GM21619 (cell line): ENCODE data around the gene HYI.
"Not testable (repeated sequence)": the region's sequence is repeated elsewhere in the genome, so short reads cannot be mapped to it uniquely, and the experiment has no call there.

Experiments
- ATAC-seq: cut with Tn5 transposase; IDR thresholded peaks from one replicate; pipeline ENCODE4 v1.9.1; 2021; ENCODE audit not compliant: unreplicated experiment

HYI gene, protein sequence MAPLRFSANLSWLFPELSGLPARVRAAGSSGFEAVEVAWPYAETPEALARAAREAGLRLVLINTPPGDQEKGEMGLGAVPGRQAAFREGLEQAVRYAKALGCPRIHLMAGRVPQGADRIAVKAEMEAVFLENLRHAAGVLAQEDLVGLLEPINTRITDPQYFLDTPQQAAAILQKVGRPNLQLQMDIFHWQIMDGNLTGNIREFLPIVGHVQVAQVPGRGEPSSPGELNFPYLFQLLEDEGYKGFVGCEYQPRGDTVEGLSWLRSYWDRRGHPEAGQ

DNA sequence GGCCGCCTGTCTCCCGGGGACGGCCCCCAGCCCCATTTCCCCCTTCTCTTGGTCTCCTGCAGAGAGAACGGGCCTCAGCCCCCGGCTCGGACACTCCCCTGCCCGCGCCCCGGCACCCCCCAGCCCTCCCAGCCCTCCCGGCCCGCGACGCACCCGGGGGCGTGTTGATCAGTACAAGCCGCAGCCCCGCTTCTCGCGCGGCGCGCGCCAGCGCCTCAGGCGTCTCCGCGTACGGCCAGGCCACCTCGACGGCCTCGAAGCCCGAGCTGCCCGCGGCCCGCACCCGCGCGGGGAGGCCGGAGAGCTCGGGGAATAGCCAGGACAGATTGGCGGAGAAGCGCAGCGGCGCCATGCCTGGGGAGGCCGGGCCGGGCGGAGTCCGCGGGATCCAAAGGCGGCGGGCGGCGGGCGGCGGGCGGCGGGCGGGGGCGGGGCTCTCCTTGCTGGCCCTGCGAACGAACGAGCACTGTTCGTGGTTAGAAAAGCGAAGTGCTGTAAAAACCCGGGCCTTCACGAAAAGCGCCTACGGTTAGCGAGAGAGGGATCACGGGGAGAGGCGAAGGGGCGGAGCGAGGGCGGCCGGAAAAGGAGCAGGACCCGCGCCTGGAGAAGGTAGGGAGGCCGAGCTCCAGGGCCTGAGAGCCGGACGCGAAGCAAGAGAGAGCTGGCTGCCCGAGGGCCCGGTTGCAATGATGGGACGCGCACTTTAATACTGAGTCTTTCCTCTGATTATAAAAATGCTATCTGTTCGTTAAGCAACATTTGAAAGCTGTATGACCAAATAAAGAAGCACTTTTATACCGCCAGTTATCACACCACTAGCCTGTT is at the start of gene HYI:
Gene HYI, minus strand, starts transcription at position 490 of the 828 bp plus-strand sequence. Its CDS starts 138 bp downstream, at position 352.
- no peak for ATAC-seq

DNA sequence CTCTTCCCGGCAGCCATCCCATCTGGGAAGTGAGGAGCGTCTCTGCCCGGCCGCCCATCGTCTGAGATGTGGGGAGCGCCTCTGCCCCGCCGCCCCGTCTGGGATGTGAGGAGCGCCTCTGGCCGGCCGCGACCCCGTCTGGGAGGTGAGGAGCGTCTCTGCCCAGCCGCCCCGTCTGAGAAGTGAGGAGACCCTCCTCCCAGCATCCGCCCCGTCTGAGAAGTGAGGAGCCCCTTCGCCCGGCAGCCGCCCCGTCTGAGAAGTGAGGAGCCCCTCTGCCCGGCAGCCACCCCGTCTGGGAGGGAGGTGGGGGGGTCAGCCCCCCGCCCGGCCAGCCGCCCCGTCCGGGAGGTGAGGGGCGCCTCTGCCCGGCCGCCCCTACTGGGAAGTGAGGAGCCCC is 48.1 kb upstream of the HYI start:
- ATAC-seq = not testable (repeated sequence)

DNA sequence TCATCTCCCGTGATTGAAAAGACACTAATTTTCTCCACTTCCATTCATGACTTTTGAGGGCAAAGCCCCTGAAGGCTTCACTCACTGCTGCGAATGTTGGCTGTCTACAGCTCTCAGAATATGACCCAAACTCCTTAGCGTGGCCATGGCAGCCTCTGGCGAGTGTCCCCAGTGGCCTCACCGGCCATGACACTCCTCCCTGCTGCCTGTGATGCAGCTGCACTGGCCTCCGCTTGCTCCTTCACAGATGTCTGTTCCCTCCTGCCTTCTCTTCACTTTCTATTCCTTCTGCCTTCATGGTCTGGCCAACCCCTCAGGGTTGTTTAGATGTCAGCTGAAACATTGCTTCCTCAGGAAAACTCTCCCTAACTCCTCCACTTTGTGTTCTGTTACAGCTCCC is 46.2 kb upstream of the HYI start:
- ATAC-seq = no peak

DNA sequence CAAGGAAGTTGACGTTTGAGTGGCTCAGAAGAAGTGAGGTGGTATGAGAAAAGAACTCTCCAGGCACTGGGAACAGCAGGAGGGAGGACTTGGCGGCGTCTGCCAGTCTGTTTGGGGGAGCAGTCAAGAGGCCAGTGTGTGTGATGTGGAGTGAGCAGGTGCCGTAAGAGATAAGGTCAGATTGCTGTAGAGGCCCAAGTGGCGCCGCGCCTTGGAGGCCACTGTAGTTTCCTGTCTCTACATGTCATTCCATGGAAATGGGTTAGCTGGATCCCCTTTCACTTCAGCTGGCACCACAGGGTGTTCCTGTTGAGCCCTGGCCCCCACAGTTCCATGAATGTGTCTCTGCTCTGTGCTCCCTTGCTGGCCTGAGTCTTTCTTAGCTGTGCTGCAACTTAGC is 41.5 kb upstream of the HYI start:
- ATAC-seq = no peak

DNA sequence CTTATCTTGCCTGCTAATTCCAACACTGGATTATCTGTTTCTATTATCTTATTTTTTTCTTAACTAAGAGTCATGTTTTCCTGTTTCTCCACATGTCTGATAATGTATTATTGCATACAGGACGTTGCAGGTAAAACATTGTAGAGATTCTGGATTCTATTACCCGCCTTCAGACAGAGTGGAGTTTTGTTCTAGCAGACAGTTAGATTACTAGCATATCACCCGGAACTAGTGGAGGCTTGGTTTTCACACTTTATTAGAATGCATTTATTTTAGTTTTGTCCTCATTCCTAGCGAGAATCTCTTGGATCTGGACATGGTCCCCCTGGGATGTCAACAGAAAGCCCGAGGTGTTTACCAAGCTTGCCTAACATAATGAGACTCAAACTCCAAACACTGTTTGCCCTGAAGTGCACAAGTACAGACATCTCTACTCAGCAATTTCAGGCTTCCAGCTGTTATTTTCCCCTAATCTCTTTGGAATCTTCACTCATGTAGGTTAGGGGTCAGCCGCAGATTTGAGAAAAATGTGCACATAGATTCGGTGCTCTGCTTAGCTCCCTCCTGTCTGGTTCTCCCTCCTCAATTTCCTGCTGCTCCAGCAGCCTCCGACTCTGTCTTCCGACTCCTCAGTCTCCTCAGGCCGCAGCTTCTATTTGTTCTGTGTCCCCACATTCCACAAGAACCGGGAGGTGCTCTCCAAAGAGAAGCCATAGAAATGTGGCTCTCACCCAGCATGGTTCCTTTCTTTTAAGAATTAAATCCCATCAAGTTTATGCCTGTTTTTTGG is 40.1 kb upstream of the HYI start:
- no peak for ATAC-seq

DNA sequence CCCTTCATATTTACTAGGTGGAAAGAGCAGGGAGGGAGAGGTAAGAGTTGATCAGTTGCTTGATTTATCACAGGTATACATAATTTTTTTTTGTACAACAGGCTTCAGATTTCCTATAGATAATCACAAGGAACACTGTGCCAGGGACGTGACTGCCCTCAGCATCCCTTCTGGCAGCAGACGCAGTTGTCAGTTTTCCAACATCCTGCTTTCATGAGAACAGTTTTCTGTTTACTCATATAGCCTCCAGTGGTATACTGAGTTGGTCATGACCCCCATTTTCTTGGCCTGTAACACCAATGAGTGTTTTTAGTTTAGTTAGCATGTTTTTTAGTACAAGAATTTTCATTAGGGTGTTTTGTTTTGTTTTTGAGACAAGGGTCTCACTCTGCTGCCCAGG is 39.1 kb upstream of the HYI start:
- ATAC-seq = no peak

DNA sequence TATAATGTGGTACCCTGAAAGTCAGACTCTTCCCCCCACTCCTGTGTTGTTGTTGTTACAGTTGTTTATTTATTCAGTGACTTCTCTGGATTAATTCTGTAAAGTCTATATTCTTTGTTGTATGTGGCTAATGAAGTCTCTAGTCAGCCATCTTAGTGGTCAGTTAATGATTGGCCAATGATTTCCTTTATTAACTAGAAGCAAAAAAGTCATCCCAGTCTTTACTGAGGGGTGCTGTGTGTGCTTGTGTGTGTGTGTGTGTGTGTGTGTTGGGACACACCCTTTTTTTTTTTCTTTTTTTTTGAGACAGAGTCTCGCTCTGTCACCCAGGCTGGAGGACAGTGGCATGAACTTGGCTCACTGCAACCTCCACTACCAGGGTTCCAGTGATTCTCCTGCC is 37.3 kb upstream of the HYI start:
- ATAC-seq = no peak

DNA sequence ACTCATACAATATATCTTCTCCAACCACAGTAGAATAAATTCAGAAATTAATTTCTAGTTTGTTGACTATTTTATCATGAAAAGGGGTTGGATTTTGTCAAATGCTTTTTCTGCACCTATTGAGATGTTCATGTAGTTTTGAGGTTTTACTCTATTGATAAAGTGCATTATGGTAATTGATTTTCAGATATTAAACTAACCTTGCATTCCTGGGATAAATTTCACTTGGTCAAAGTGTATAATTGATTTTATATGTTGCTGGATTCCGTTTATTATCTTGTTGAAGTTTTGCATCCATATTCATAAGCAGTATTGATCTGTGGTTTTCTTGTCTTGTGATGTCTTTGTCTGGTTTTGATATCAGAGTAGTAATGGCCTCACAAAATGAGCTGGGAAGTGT is 34.4 kb upstream of the HYI start:
- ATAC-seq = no peak

DNA sequence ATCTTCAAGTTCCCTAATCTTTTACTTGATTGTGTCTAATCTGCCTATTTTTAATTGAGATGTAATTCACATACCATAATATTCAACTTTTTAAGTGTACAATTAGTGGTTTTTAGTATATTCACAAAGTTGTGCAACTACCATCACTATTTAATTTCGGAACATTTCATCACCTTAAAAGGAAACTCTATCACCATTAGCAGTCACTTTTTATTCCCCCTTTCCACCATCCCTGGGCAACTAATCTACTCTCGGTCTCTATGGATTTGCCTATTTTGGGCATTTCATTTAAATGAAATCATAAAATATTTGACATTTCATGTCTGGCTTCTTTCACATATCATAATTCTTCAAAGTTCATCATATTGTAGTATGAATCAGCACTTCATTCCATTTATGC is 30.6 kb upstream of the HYI start:
- no peak for ATAC-seq

DNA sequence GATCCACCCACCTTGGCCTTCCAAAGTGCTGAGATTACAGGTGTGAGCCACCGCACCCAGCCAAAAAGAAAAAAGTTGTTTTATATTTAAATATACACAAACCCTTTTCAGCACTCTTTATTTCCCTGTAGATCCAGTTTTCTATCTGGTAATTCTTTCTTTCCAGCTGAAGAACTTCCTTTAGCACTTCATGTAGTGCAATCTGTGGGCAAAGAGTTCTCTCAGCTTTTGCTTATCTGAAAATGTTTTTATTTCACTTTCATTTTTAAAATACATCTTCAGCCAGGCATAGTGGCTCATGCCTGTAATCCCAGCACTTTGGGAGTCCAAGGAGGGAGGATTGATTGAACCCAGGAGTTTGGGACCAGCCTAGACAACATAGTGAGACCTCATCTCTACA is 28.5 kb upstream of the HYI start:
- no peak for ATAC-seq

DNA sequence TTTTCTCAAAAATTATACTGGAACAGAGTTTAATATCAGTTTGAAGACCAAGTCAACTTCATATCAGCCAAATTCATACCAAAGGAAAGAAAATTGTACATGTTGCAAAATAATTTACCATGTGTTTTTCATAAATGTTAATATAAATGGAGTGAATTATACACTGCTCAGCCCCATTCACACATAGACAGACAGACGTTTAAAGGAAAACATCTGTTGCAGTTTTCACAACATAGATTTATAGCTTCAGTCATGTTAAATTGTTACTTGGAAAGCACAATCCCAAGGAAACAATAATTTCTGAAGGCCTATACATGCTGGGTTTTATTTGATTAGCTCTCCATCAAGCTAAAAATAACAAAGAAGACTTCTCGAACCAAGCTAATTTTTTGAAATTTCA is 27.8 kb upstream of the HYI start:
- ATAC-seq = no peak

DNA sequence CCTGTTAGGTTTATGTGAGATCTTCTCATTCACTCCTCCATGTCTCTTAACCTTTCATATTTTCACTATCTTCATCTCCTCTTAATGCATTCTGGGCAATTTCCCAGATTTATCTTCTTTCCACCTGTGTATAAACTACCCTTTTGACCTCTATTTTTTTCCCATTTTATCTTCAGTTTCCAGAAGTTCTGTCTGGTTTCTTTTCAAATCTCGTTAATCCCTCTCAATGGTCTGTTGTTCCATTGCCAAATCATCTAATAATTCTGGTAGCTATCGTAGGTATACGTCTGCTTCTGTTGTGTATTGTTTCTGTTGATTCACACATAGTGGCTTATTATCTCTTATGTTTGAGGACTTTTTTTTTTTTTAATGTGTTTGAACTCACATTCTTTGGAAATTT is 25.7 kb upstream of the HYI start:
- ATAC-seq = no peak

DNA sequence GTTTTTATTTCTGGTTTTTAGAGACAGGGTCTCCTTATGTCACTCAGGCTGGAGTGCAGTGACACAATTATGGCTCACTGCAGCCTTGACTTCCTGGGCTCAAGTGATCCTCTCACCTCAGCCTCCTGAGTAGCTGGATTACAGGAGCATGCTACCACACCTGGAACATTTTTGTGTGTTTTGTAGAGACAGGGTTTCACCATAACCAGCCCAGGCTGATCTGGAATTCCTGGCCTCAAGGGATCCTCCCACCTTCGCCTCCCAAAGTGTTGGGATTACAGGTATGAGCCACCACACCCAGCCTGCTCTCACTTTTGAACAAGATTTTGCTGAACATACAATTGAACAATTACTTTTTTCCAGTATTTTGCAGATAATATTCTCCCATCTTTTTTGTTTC is 24.0 kb upstream of the HYI start:
- no peak for ATAC-seq

DNA sequence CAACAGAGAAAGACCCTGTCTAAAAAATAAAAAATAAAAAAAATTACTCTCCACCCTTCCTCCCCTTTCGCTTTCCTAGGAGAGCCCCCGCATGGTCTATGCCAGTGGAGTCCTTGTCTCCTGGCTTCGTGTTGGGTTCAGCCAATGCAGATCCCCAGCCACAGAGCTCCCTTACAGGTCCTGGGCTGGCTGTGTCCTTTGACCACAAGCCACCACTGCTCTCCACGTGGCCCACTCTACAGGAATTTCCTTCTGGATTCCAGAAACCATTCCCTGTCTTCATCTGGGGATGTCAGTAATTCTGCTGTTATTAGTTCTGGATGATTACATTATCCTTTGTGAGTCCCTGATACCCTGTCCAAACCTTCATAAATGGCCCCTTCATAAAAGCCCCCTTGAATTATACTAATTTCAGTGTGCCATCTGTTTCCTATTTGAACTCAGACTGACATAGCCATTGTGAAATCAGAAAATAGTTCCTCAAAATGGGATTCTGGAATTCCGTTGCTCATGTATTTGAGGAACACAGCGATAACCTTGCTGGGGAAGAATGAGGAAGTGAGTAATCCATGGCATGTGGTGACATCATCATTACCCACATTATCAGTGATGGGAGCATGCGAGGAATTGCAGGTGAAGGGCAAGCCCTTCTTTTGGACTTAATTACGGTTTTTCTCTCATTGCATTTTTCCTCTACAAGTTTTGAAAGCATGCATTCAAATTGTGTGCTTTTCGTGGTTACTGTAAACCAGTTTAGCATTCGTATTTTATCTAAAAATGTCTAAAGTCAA is 22.1 kb upstream of the HYI start:
- not testable (repeated sequence) for ATAC-seq

DNA sequence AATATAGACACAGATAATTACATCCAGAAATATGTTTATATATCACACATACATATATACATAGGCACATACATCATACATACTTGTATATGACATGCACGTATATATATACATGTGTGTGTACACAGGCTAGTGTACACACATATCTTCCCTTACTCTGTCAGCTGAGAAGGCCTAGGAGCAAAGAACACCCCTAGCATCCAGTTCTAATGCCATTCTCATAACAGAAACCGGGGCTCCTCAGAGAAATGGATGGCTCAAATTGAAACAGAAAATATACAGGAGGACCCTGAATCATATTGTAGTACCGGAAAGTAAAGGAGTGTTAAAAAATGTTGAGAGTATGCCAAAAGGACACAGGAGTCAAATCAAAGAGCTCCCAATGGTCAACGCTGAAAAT is 19.7 kb upstream of the HYI start:
- no peak for ATAC-seq

DNA sequence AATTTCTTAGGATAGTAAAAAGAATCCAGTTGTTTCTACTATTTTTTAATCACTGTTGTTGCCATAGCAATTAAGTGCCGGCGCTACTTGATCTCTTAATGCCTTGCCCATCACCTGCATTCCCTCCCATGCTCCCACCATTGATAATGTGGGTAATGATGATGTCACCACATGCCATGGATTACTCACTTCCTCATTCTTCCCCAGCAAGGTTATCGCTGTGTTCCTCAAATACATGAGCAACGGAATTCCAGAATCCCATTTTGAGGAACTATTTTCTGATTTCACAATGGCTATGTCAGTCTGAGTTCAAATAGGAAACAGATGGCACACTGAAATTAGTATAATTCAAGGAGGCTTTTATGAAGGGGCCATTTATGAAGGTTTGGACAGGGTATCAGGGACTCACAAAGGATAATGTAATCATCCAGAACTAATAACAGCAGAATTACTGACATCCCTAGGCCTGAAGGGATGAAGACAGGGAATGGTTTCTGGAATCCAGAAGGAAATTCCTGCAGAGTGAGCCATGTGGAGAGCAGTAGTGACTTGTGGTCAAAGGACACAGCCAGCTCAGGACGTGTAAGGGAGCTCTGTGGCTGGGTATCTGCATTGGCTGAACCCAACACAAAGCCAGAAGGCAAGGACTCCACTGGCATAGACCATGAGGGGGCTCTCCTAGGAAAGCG is 18.9 kb upstream of the HYI start:
- ATAC-seq = not testable (repeated sequence)

DNA sequence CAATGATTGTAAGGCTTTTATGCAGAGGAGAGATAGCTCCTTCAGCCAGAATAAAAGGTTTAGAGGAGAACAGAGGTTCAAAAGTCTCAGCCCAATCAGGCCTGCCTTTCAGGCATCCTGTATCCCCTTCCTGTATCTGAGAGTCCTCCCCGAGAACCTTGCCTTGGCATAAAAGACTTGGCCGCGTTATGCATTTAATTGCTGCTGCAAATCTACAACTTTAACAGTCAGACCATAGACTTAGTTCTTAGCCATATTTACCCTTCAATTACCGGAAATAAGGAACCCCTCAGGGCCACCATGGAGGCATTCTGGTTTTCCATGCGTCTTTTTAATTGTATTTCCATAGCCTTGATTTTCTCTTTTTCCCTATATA is 18.3 kb upstream of the HYI start:
- no peak for ATAC-seq

DNA sequence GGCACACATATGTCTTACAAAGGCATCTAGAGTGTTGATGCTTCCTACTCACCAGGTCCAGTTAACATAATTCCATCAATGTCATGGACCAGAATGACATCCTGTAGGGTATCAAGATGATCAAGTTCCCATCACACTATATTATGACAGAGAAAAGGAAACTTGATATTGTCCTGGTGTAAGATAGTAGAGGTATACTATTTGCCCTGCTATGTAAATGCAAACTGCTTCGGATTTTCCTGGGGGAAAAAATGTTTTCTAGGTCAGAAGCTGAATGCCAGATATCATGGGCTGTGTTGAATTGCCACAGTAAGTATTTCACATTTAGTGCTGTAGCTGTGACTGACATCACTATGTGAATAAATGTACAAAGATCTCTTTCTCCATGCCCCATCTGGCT is 16.2 kb upstream of the HYI start:
- no peak for ATAC-seq

DNA sequence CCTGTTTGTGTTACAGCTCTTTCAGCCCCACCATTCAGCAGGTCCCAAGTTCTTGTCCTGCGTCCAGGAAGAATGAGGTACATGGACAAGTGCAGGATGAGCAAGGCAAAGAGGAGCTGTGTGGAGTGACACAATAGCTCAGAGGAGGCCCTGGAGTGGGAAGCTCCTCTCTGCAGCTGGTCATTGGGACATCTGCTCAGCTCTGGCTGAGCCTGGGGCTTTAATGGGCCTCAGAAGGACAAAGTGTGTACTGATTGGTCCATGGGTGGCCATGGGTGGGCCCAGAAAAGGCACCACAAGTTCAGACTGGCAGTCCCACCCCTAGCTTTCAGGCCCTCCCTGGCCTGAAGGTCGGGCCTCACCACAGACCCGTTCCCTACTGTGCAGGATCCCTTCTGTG is 14.7 kb upstream of the HYI start:
- no peak for ATAC-seq

DNA sequence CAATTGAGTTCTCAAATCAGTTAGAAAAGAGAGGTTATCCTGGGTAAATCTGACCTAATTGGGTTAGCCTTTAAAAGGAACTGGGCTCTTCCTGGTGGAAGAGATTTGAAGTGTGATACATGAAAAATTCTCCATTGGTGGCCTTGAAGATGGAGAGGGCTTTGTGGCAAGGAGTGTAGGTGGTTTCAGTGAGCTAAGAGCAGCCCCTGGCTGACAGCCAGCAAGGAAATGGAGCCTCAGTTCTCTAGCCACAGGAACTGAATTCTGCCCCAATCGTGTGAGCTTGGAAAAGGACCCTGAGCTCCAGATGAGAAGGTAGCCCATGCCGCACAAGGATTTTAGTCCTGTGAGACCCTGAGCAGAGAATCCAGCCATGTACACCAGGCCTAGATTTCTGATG is 12.7 kb upstream of the HYI start:
- no peak for ATAC-seq
